H9 (cell line): Measurements from ENCODE around the gene MECR. TPM values are rescaled to one million over a fixed set of nuclear protein-coding genes. Genes with fewer than 3 reads are reported as not detected.

Experiments
- DNase-seq: peaks from one replicate; pipeline ENCODE4 v3.0.0-alpha.2; 2017
- H2AFZ ChIP-seq: one replicate; pipeline ENCODE4 v1.6.1; 2013; ENCODE audit warnings: mild to moderate bottlenecking, low read length, control low read depth, moderate library complexity
- H2AK5ac ChIP-seq: 2 replicates; pipeline ENCODE4 v1.6.1; 2013; ENCODE audit warnings: low read length, control low read depth, mixed read lengths; ENCODE audit not compliant: insufficient read length
- H2BK120ac ChIP-seq: one replicate; pipeline ENCODE4 v1.6.1; 2013; ENCODE audit warnings: low read depth, mild to moderate bottlenecking, low read length, control low read depth, inconsistent platforms; ENCODE audit not compliant: poor library complexity, severe bottlenecking
- H2BK12ac ChIP-seq: 2 replicates; pipeline ENCODE4 v1.6.1; 2013; ENCODE audit warnings: low read length, control low read depth, mixed read lengths, low read depth; ENCODE audit not compliant: insufficient read length
- H2BK15ac ChIP-seq: 2 replicates; pipeline ENCODE4 v1.6.1; 2013; ENCODE audit warnings: low read depth, low read length, control low read depth
- H2BK20ac ChIP-seq: one replicate; pipeline ENCODE4 v1.6.1; 2013; ENCODE audit warnings: low read depth, mild to moderate bottlenecking, low read length, control low read depth, inconsistent platforms; ENCODE audit not compliant: poor library complexity, severe bottlenecking
- H2BK5ac ChIP-seq: 2 replicates; pipeline ENCODE4 v1.6.1; 2013; ENCODE audit warnings: low read length, control low read depth, mixed read lengths; ENCODE audit not compliant: insufficient read length
- H3K14ac ChIP-seq: 2 replicates; pipeline ENCODE4 v1.6.1; 2013; ENCODE audit warnings: low read length, control low read depth; ENCODE audit not compliant: insufficient read depth
- H3K18ac ChIP-seq: 2 replicates; pipeline ENCODE4 v1.6.1; 2013; ENCODE audit warnings: low read depth, mild to moderate bottlenecking, mixed read lengths, low read length, control low read depth; ENCODE audit not compliant: insufficient read length
- H3K23ac ChIP-seq: 2 replicates; pipeline ENCODE4 v1.6.1; 2013; ENCODE audit warnings: low read length, control low read depth, mixed read lengths, low read depth; ENCODE audit not compliant: insufficient read length
- H3K23me2 ChIP-seq: 2 replicates; pipeline ENCODE4 v1.6.1; 2013; ENCODE audit warnings: low read depth, mild to moderate bottlenecking, mixed read lengths, low read length, control low read depth; ENCODE audit not compliant: insufficient read length, poor library complexity, severe bottlenecking
- H3K27ac ChIP-seq: 2 replicates; pipeline ENCODE4 v1.5.1; 2013; ENCODE audit warnings: low read length, control low read depth, mixed read lengths, low read depth; ENCODE audit not compliant: insufficient read length
- H3K27me3 ChIP-seq: 2 replicates; pipeline ENCODE4 v1.6.1; 2013; ENCODE audit warnings: low read length, control low read depth, inconsistent platforms; ENCODE audit not compliant: insufficient read depth
- H3K4ac ChIP-seq: 2 replicates; pipeline ENCODE4 v1.6.1; 2013; ENCODE audit warnings: low read depth, mild to moderate bottlenecking, control low read depth, inconsistent platforms, low read length, moderate library complexity
- H3K4me1 ChIP-seq: 2 replicates; pipeline ENCODE4 v1.6.1; 2013; ENCODE audit warnings: low read length, control low read depth, inconsistent platforms; ENCODE audit not compliant: insufficient read depth
- H3K4me2 ChIP-seq: 2 replicates; pipeline ENCODE4 v1.6.1; 2013; ENCODE audit warnings: low read length, control low read depth, mixed read lengths; ENCODE audit not compliant: insufficient read length, insufficient read depth
- H3K56ac ChIP-seq: 2 replicates; pipeline ENCODE4 v1.6.1; 2013; ENCODE audit warnings: low read depth, mild to moderate bottlenecking, mixed read lengths, low read length, control low read depth; ENCODE audit not compliant: insufficient read length
- H3K79me1 ChIP-seq: 2 replicates; pipeline ENCODE4 v1.6.1; 2013; ENCODE audit warnings: low read depth, mild to moderate bottlenecking, moderate library complexity, low read length, control low read depth, inconsistent platforms; ENCODE audit not compliant: insufficient read depth, poor library complexity, severe bottlenecking
- H3K79me2 ChIP-seq: 2 replicates; pipeline ENCODE4 v1.6.1; 2013; ENCODE audit warnings: low read length, control low read depth, inconsistent platforms; ENCODE audit not compliant: insufficient read depth
- H3K9ac ChIP-seq: 2 replicates; pipeline ENCODE4 v1.6.1; 2013; ENCODE audit warnings: low read length, control low read depth, mixed read lengths; ENCODE audit not compliant: insufficient read length; ENCODE audit errors: extremely low read depth
- H3K9me3 ChIP-seq: one replicate; pipeline ENCODE4 v1.6.1; 2013; ENCODE audit warnings: low read depth, low read length, inconsistent platforms; ENCODE audit not compliant: control insufficient read depth
- H3T11ph ChIP-seq: one replicate; pipeline ENCODE4 v1.6.1; 2013; ENCODE audit warnings: mild to moderate bottlenecking, low read length, control low read depth, inconsistent platforms
- H4K20me1 ChIP-seq: one replicate; pipeline ENCODE4 v1.6.1; 2013; ENCODE audit not compliant: control insufficient read depth, insufficient read length, insufficient read depth
- H4K5ac ChIP-seq: 2 replicates; pipeline ENCODE4 v1.6.1; 2013; ENCODE audit warnings: low read depth, mild to moderate bottlenecking, mixed read lengths, low read length, control low read depth; ENCODE audit not compliant: insufficient read length
- H4K8ac ChIP-seq: replicated peaks from 2 replicates; pipeline ENCODE4 v1.6.1; 2013; ENCODE audit warnings: low read length, control low read depth, mixed read lengths, low read depth; ENCODE audit not compliant: insufficient read length
- H4K91ac ChIP-seq: 2 replicates; pipeline ENCODE4 v1.6.1; 2013; ENCODE audit warnings: low read depth, mild to moderate bottlenecking, moderate library complexity, mixed read lengths, low read length, control low read depth; ENCODE audit not compliant: insufficient read length
- H3K27ac Mint-ChIP-seq, 3 experiments: 2 replicates in 2 of 3; 3 replicates in 1 of 3; pipeline ENCODE4 v1.8.0; 2020 to 2021; ENCODE audit warnings: mixed read lengths in 3 of 3, mild to moderate bottlenecking in 1 of 3, moderate library complexity in 1 of 3
- H3K27me3 Mint-ChIP-seq: 2 replicates; pipeline ENCODE4 v1.8.0; 2021; ENCODE audit warnings: low read depth, mild to moderate bottlenecking, moderate library complexity, mixed read lengths
- H3K36me3 Mint-ChIP-seq, 3 experiments: 2 replicates in 2 of 3; 3 replicates in 1 of 3; pipeline ENCODE4 v1.8.0; 2020 to 2021; ENCODE audit warnings: low read depth in 3 of 3, mixed read lengths in 3 of 3; ENCODE audit not compliant: insufficient read depth in 1 of 3
- H3K4me1 Mint-ChIP-seq, 2 experiments: 2 replicates each; pipeline ENCODE4 v1.8.0; 2020; ENCODE audit warnings: mixed read lengths in 2 of 2
- H3K4me3 Mint-ChIP-seq, 2 experiments: 2 replicates in 1 of 2; 3 replicates in 1 of 2; pipeline ENCODE4 v1.8.0; 2020 to 2021; ENCODE audit warnings: mild to moderate bottlenecking in 2 of 2, mixed read lengths in 2 of 2, moderate library complexity in 1 of 2
- H3K9me3 Mint-ChIP-seq, 2 experiments: 2 replicates in 1 of 2; 3 replicates in 1 of 2; pipeline ENCODE4 v1.8.0; 2020; ENCODE audit warnings: mild to moderate bottlenecking in 2 of 2, mixed read lengths in 2 of 2, moderate library complexity in 1 of 2
- WGBS: extraction: QIAGEN DNeasy Blood & Tissue Kit; methylation state at CpG from one replicate; pipeline ENCODE4 v1.1.7; 2013; ENCODE audit warnings: missing lambda C conversion rate, low lambda C conversion rate, mixed read lengths; ENCODE audit not compliant: insufficient read length; ENCODE audit errors: extremely low coverage; 5-methylcytosine and 5-hydroxymethylcytosine counted together
- total RNA-seq: library from RNA; stranded (reverse); gene quantifications from 2 replicates; pipeline ENCODE4 v1.2.1, GENCODE V29; 2021
- TF ChIP-seq, protein P1 (sequence below): fragments of 200-600 bp; sonication (generic); conservative IDR thresholded peaks from 3 replicates; pipeline ENCODE4 v1.8.0; 2021; ENCODE audit warnings: antibody characterized with exemption, mild to moderate bottlenecking

Gene MECR
- total RNA-seq, 1 experiment from 2014 or later, result 30.9 TPM

DNA sequence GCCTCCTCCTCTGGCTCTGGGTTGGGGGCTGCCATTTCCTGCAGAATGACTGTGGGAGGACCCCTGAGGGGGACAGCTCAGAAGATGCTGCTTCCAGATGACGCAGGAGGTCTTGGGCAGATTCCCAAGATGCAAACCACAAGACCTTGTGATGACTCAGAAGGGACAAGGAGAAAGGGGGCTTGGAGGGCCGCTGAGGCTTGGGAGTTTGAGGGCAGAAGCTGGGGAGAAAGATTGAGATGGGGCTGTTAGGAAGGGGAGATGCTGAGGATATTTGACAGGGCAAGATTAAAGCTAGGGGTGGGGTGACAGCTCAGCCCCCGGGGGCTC, 13.1 kb upstream of the MECR start:
- Histone ChIP-seq H2BK20ac (no peak overlapping the region), H3K27me3 (peaks cover 3% of the 10 kb centered on the region; the same call in 1 of the 2 replicates), H3K4me2 (no peak overlapping the region), H2BK5ac (no peak overlapping the region), H3K79me1 (no peaks in the 10 kb centered on the region), H3K4ac (no peak overlapping the region), H2AK5ac (no peak overlapping the region), H3T11ph (no peak overlapping the region), H4K20me1 (no peaks in the 10 kb centered on the region), H3K9me3 (no peaks in the 10 kb centered on the region), H4K8ac (no peak overlapping the region), H3K4me1 (peaks cover 15% of the 10 kb centered on the region; the same call in 1 of the 2 replicates), H3K23me2 (no peaks in the 10 kb centered on the region), H3K9ac (no peak overlapping the region), H3K79me2 (no peaks in the 10 kb centered on the region), H3K18ac (no peak overlapping the region), H3K56ac (no peak overlapping the region), H3K27ac (no peak overlapping the region), H3K14ac (no peak overlapping the region), H2BK12ac (no peak overlapping the region), H2BK15ac (no peak overlapping the region), H3K23ac (no peak overlapping the region), H2BK120ac (no peak overlapping the region), H2AFZ (no peak overlapping the region), H4K5ac (no peak overlapping the region), H4K91ac (no peak overlapping the region)
- Mint-ChIP-seq H3K27me3 (peaks cover 11% of the 10 kb centered on the region), H3K4me3 (no peak overlapping the region), H3K4me1 (peaks cover 40 to 47% of the 10 kb centered on the region in 2 experiments), H3K36me3 (no peaks in the 10 kb centered on the region), H3K9me3 (no peaks in the 10 kb centered on the region), H3K27ac (no peak overlapping the region)
- WGBS, result no CpG with 5 or more reads among the region's 3 CpGs
- TF ChIP-seq, protein P1, sequence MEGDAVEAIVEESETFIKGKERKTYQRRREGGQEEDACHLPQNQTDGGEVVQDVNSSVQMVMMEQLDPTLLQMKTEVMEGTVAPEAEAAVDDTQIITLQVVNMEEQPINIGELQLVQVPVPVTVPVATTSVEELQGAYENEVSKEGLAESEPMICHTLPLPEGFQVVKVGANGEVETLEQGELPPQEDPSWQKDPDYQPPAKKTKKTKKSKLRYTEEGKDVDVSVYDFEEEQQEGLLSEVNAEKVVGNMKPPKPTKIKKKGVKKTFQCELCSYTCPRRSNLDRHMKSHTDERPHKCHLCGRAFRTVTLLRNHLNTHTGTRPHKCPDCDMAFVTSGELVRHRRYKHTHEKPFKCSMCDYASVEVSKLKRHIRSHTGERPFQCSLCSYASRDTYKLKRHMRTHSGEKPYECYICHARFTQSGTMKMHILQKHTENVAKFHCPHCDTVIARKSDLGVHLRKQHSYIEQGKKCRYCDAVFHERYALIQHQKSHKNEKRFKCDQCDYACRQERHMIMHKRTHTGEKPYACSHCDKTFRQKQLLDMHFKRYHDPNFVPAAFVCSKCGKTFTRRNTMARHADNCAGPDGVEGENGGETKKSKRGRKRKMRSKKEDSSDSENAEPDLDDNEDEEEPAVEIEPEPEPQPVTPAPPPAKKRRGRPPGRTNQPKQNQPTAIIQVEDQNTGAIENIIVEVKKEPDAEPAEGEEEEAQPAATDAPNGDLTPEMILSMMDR, result no peak
- no peak for DNase-seq
